ENCODE data around the gene NQO1. TPM values are rescaled to one million over a fixed set of nuclear protein-coding genes. Genes with fewer than 3 reads are reported as not detected.

NQO1 gene
- total and polyA plus RNA-seq, 2 of the 13 experiments (the other 11 are each of a cell fraction or from before 2014, with no cell fraction given) = 464 to 1,060 TPM

DNA sequence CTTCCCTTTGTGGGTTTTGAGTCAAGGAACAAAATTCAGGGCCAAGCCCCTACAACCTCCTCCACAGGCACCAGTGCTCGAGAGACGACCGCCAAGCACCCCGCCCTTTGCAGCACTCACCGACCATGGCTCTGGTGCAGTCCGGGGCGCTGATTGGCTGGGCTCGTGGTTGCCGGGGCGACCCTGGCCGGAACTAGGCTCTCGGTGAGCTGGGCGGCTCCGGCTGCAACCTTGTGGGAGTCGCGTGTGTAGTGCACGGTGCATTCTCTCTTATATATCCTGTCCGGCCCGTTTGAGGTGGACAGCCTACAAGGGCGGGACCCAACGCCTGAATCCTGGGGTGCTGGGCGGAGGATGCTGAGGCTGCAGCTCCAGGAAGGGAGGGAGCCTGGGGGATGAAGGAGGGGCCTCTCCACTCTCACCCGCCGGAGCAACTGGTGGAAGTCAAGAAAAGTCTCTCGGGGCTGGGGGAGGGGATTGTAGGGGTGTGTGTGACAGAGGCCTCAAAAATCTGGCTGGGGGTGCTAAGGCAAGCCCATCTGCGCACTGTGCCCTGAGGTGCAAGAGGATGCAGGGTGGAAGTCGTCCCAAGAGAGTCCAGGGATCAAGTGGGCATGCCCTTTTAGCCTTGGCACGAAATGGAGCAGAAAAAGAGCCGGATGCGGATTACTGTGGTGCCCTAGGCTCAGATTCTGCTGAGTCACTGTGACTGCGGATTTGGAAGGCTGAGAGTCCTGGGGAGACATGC, at the start of gene NQO1 (continued):
- peak; percentile 56; the same call in 1 of the 2 replicates for TF ChIP-seq NCOA2 (CRISPR knock-in tag; IDR thresholded peaks at IDR 0.05)
- TF ChIP-seq ZNF20 (CRISPR knock-in tag; IDR thresholded peaks at IDR 0.05) = no peak
- peak; percentile 78 for TF ChIP-seq ERF (CRISPR knock-in tag; IDR thresholded peaks at IDR 0.05)
- TF ChIP-seq ISX (CRISPR knock-in tag; conservative IDR thresholded peaks at IDR 0.05) = no peak
- TF ChIP-seq POGZ (CRISPR knock-in tag; IDR thresholded peaks at IDR 0.05) = no peak; the same call in 1 of the 2 replicates
- TF ChIP-seq PCBP2 (optimal IDR thresholded peaks at IDR 0.05; ENCODE audit: low read depth, low read length, poor library complexity, severe bottlenecking) = no peak
- no peak for TF ChIP-seq EEA1 (CRISPR knock-in tag; IDR thresholded peaks at IDR 0.05; ENCODE audit: borderline replicate concordance)
- TF ChIP-seq YEATS4 (CRISPR knock-in tag; IDR thresholded peaks at IDR 0.05; ENCODE audit: borderline replicate concordance) = peak; percentile 67; the same call in 1 of the 2 replicates
- TF ChIP-seq, protein P1, sequence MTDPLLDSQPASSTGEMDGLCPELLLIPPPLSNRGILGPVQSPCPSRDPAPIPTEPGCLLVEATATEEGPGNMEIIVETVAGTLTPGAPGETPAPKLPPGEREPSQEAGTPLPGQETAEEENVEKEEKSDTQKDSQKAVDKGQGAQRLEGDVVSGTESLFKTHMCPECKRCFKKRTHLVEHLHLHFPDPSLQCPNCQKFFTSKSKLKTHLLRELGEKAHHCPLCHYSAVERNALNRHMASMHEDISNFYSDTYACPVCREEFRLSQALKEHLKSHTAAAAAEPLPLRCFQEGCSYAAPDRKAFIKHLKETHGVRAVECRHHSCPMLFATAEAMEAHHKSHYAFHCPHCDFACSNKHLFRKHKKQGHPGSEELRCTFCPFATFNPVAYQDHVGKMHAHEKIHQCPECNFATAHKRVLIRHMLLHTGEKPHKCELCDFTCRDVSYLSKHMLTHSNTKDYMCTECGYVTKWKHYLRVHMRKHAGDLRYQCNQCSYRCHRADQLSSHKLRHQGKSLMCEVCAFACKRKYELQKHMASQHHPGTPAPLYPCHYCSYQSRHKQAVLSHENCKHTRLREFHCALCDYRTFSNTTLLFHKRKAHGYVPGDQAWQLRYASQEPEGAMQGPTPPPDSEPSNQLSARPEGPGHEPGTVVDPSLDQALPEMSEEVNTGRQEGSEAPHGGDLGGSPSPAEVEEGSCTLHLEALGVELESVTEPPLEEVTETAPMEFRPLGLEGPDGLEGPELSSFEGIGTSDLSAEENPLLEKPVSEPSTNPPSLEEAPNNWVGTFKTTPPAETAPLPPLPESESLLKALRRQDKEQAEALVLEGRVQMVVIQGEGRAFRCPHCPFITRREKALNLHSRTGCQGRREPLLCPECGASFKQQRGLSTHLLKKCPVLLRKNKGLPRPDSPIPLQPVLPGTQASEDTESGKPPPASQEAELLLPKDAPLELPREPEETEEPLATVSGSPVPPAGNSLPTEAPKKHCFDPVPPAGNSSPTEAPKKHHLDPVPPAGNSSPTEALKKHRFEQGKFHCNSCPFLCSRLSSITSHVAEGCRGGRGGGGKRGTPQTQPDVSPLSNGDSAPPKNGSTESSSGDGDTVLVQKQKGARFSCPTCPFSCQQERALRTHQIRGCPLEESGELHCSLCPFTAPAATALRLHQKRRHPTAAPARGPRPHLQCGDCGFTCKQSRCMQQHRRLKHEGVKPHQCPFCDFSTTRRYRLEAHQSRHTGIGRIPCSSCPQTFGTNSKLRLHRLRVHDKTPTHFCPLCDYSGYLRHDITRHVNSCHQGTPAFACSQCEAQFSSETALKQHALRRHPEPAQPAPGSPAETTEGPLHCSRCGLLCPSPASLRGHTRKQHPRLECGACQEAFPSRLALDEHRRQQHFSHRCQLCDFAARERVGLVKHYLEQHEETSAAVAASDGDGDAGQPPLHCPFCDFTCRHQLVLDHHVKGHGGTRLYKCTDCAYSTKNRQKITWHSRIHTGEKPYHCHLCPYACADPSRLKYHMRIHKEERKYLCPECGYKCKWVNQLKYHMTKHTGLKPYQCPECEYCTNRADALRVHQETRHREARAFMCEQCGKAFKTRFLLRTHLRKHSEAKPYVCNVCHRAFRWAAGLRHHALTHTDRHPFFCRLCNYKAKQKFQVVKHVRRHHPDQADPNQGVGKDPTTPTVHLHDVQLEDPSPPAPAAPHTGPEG (CRISPR knock-in tag; IDR thresholded peaks at IDR 0.05) = no peak
- 0 out of 2 replicates have a peak, but pooled peaks have one; percentile 46 for TF ChIP-seq CBFB (CRISPR knock-in tag; IDR thresholded peaks at IDR 0.05)
- TF ChIP-seq ATF7-NPFF (CRISPR knock-in tag; IDR thresholded peaks at IDR 0.05; ENCODE audit: low read depth) = no peak; the same call in none of the 2 replicates
- no peak for TF ChIP-seq KLF16 (CRISPR knock-in tag; IDR thresholded peaks at IDR 0.05)
- no peak for TF ChIP-seq SOX6 (IDR thresholded peaks at IDR 0.05)
- TF ChIP-seq SOX6 (CRISPR knock-in tag; IDR thresholded peaks at IDR 0.05) = peak; percentile 37
- TF ChIP-seq SETDB1 (CRISPR knock-in tag; IDR thresholded peaks at IDR 0.05; ENCODE audit: borderline replicate concordance) = no peak
- TF ChIP-seq REPIN1 (CRISPR knock-in tag; IDR thresholded peaks at IDR 0.05; ENCODE audit: borderline replicate concordance, low read depth) = no peak; the same call in 1 of the 2 replicates
- peak; percentile 75; the same call in 1 of the 2 replicates for TF ChIP-seq ZFP36L1 (CRISPR knock-in tag; IDR thresholded peaks at IDR 0.05)
- no peak; the same call in 1 of the 2 replicates for TF ChIP-seq SMYD3 (CRISPR knock-in tag; IDR thresholded peaks at IDR 0.05)
- peak; percentile 76; the same call in 1 of the 2 replicates for TF ChIP-seq MEF2D (CRISPR knock-in tag; IDR thresholded peaks at IDR 0.05)
- TF ChIP-seq, protein P2, sequence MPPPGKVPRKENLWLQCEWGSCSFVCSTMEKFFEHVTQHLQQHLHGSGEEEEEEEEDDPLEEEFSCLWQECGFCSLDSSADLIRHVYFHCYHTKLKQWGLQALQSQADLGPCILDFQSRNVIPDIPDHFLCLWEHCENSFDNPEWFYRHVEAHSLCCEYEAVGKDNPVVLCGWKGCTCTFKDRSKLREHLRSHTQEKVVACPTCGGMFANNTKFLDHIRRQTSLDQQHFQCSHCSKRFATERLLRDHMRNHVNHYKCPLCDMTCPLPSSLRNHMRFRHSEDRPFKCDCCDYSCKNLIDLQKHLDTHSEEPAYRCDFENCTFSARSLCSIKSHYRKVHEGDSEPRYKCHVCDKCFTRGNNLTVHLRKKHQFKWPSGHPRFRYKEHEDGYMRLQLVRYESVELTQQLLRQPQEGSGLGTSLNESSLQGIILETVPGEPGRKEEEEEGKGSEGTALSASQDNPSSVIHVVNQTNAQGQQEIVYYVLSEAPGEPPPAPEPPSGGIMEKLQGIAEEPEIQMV (CRISPR knock-in tag; IDR thresholded peaks at IDR 0.05; ENCODE audit: low read depth) = no peak
- TF ChIP-seq, protein P3, sequence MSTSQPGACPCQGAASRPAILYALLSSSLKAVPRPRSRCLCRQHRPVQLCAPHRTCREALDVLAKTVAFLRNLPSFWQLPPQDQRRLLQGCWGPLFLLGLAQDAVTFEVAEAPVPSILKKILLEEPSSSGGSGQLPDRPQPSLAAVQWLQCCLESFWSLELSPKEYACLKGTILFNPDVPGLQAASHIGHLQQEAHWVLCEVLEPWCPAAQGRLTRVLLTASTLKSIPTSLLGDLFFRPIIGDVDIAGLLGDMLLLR (CRISPR knock-in tag; IDR thresholded peaks at IDR 0.05) = no peak
- TF ChIP-seq ZFP62 (CRISPR knock-in tag; IDR thresholded peaks at IDR 0.05) = no peak

Measured in HepG2 (cell line).